GM23338 (cell line): ENCODE data around the gene CACNA1B. TPM values are rescaled to one million over a fixed set of nuclear protein-coding genes. Genes with fewer than 3 reads are reported as not detected.

Source experiments
- ATAC-seq: fragments of 200-7000 bp; cut with Tn5 transposase; 3 replicates; pipeline ENCODE4 v1.9.1; 2020
- DNase-seq: peaks from one replicate; pipeline ENCODE4 v3.0.0-alpha.2; 2015; ENCODE audit warnings: low spot score
- H2AFZ ChIP-seq: fragments of 200-600 bp; sonication (generic); 2 replicates; pipeline ENCODE4 v1.8.0; 2016; ENCODE audit warnings: antibody characterized with exemption, mild to moderate bottlenecking, moderate library complexity
- H3F3A ChIP-seq: fragments of 200-600 bp; sonication (generic); replicated peaks from 2 replicates; pipeline ENCODE4 v1.8.0; 2017; ENCODE audit warnings: antibody characterized with exemption, mixed run types, low read depth
- H3K27ac ChIP-seq: fragments of 200-600 bp; sonication (generic); 2 replicates; pipeline ENCODE4 v1.6.1; 2016; ENCODE audit warnings: low read depth
- H3K27me3 ChIP-seq: fragments of 200-600 bp; sonication (generic); 2 replicates; pipeline ENCODE4 v1.8.0; 2016; ENCODE audit warnings: mild to moderate bottlenecking, mixed run types, moderate library complexity; ENCODE audit not compliant: insufficient read depth
- H3K36me3 ChIP-seq: fragments of 200-600 bp; sonication (generic); 2 replicates; pipeline ENCODE4 v1.8.0; 2016; ENCODE audit warnings: mild to moderate bottlenecking; ENCODE audit not compliant: insufficient read depth
- H3K4me1 ChIP-seq: fragments of 200-600 bp; sonication (generic); 2 replicates; pipeline ENCODE4 v1.8.0; 2016; ENCODE audit warnings: mild to moderate bottlenecking, moderate library complexity; ENCODE audit not compliant: insufficient read depth
- H3K4me2 ChIP-seq: fragments of 200-600 bp; sonication (generic); 2 replicates; pipeline ENCODE4 v1.7.1; 2017; ENCODE audit warnings: mixed run types
- H3K4me3 ChIP-seq: fragments of 200-600 bp; sonication (generic); 2 replicates; pipeline ENCODE4 v1.6.1; 2016; ENCODE audit warnings: mixed run types
- H3K79me2 ChIP-seq: fragments of 200-600 bp; sonication (generic); replicated peaks from 2 replicates; pipeline ENCODE4 v1.8.0; 2017; ENCODE audit warnings: mild to moderate bottlenecking; ENCODE audit not compliant: insufficient read depth
- H3K9me2 ChIP-seq: fragments of 200-600 bp; sonication (generic); 2 replicates; pipeline ENCODE4 v1.8.0; 2017; ENCODE audit not compliant: insufficient read depth
- H4K20me1 ChIP-seq: fragments of 200-600 bp; sonication (generic); replicated peaks from 2 replicates; pipeline ENCODE4 v1.8.0; 2017; ENCODE audit warnings: mild to moderate bottlenecking; ENCODE audit not compliant: insufficient read depth
- H3K27ac Mint-ChIP-seq: 2 replicates; pipeline ENCODE4 v1.8.0; 2020; ENCODE audit warnings: inconsistent platforms, mild to moderate bottlenecking, moderate library complexity, mixed read lengths
- H3K27me3 Mint-ChIP-seq: 3 replicates; pipeline ENCODE4 v1.8.0; 2022; ENCODE audit warnings: low read depth, mild to moderate bottlenecking, moderate library complexity, mixed read lengths, inconsistent platforms; ENCODE audit not compliant: insufficient read depth, poor library complexity
- H3K36me3 Mint-ChIP-seq: 3 replicates; pipeline ENCODE4 v1.8.0; 2021; ENCODE audit warnings: low read depth, mild to moderate bottlenecking, inconsistent platforms, moderate library complexity, mixed read lengths
- H3K4me1 Mint-ChIP-seq: 3 replicates; pipeline ENCODE4 v1.8.0; 2020; ENCODE audit warnings: mild to moderate bottlenecking, inconsistent platforms, mixed read lengths
- H3K4me3 Mint-ChIP-seq: 3 replicates; pipeline ENCODE4 v1.8.0; 2021; ENCODE audit warnings: moderate library complexity, mild to moderate bottlenecking, inconsistent platforms, mixed read lengths
- H3K9me3 Mint-ChIP-seq: 3 replicates; pipeline ENCODE4 v1.8.0; 2020; ENCODE audit warnings: moderate library complexity, mild to moderate bottlenecking, inconsistent platforms, mixed read lengths
- CREB1 ChIP-seq: fragments of 250-450 bp; sonication (Bioruptor Pico); IDR thresholded peaks from 2 replicates; pipeline ENCODE4 v1.5.0; 2020; ENCODE audit warnings: low read depth, mild to moderate bottlenecking, moderate library complexity
- CTCF ChIP-seq, 2 experiments: fragments of 200-600 bp in 1 of 2; sonication (generic) in 1 of 2; conservative IDR thresholded peaks; 2 replicates each; pipeline versions ENCODE4 v1.5.1 to v1.6.1; 2016 to 2017; ENCODE audit warnings: antibody characterized with exemption in 2 of 2, low read depth in 2 of 2, mild to moderate bottlenecking in 2 of 2, moderate library complexity in 1 of 2
- ETS1 ChIP-seq: IDR thresholded peaks from 2 replicates; pipeline ENCODE4 v1.6.1; 2016; ENCODE audit warnings: antibody characterized with exemption
- EZH2 ChIP-seq: fragments of 200-600 bp; sonication (generic); IDR thresholded peaks from one replicate; pipeline ENCODE4 v1.8.0; 2017; ENCODE audit warnings: antibody characterized with exemption, mild to moderate bottlenecking, low read depth; ENCODE audit not compliant: unreplicated experiment
- EZH2phosphoT487 ChIP-seq: fragments of 200-600 bp; sonication (generic); IDR thresholded peaks from one replicate; pipeline ENCODE4 v1.8.1; 2018; ENCODE audit warnings: antibody characterized with exemption; ENCODE audit not compliant: unreplicated experiment
- JUNB ChIP-seq: IDR thresholded peaks from one replicate; pipeline ENCODE4 v1.6.1; 2016; ENCODE audit warnings: antibody characterized with exemption; ENCODE audit not compliant: unreplicated experiment
- NANOG ChIP-seq: IDR thresholded peaks from 2 replicates; pipeline ENCODE4 v1.6.1; 2016; ENCODE audit warnings: antibody characterized with exemption, borderline replicate concordance
- POLR2AphosphoS5 ChIP-seq: IDR thresholded peaks from 2 replicates; pipeline ENCODE4 v1.6.1; 2016; ENCODE audit warnings: antibody characterized with exemption, low read depth
- REST ChIP-seq: IDR thresholded peaks from one replicate; pipeline ENCODE4 v1.6.1; 2018; ENCODE audit warnings: antibody characterized with exemption; ENCODE audit not compliant: unreplicated experiment
- STAT1 ChIP-seq: IDR thresholded peaks from one replicate; pipeline ENCODE4 v1.6.1; 2016; ENCODE audit warnings: antibody characterized with exemption; ENCODE audit not compliant: unreplicated experiment
- ZNF114 ChIP-seq: fragments of 250-450 bp; sonication (Bioruptor Pico); IDR thresholded peaks from 2 replicates; pipeline ENCODE4 v1.5.0; 2020; ENCODE audit warnings: mild to moderate bottlenecking, moderate library complexity
- ZNF331 ChIP-seq: fragments of 250-450 bp; sonication (Bioruptor Pico); IDR thresholded peaks from 2 replicates; pipeline ENCODE4 v1.5.0; 2020; ENCODE audit warnings: low read depth, mild to moderate bottlenecking, moderate library complexity
- ZNF462 ChIP-seq: fragments of 250-450 bp; sonication (Bioruptor Pico); IDR thresholded peaks from 2 replicates; pipeline ENCODE4 v1.5.0; 2020; ENCODE audit warnings: mild to moderate bottlenecking, moderate library complexity
- polyA plus RNA-seq: library from polyadenylated mRNA; unstranded; fragments of >200 nt; fragmentation: Nextera tagmentation; extraction: Ambion mirVana; gene quantifications from 2 replicates; pipeline ENCODE4 v1.2.1, GENCODE V29; 2016
- total RNA-seq: library from RNA; depleted of rRNA; stranded (reverse); fragments of >200 nt; shearing (Covaris generic); gene quantifications from 2 replicates; pipeline ENCODE4 v1.2.3, GENCODE V29; 2014

Gene CACNA1B
- total and polyA plus RNA-seq, 2 experiments from 2014 or later = 1.1 to 10.4 TPM

GRCh38 chr9:137875354-137875753 lies 2.2 kb upstream of the CACNA1B start:
- Histone ChIP-seq H3K27ac (no peak overlapping the region), H3F3A (no peaks in the 10 kb centered on the region), H3K36me3 (no peaks in the 10 kb centered on the region), H3K27me3 (peaks cover 16% of the 10 kb centered on the region; the same call in 1 of the 2 replicates), H3K4me2 (no peak overlapping the region), H3K79me2 (no peaks in the 10 kb centered on the region), H2AFZ (no peak overlapping the region), H3K4me1 (no peaks in the 10 kb centered on the region; the same call in 1 of the 2 replicates), H3K9me2 (no peaks in the 10 kb centered on the region), H3K4me3 (no peak overlapping the region), H4K20me1 (peaks cover 8% of the 10 kb centered on the region; the same call in 1 of the 2 replicates)
- ATAC-seq (no peak), DNase-seq (no peak)
- no peak overlapping the region for H3K27ac Mint-ChIP-seq
- no peaks in the 10 kb centered on the region; the same call in 2 of the 3 replicates for H3K36me3 Mint-ChIP-seq
- H3K4me1 Mint-ChIP-seq = peaks cover 4% of the 10 kb centered on the region
- peaks cover 18% of the 10 kb centered on the region for H3K27me3 Mint-ChIP-seq
- TF ChIP-seq CTCF (conservative IDR thresholded peaks at IDR 0.05; ENCODE audit: low read depth in 2 of 2) = no peak
- no peak for TF ChIP-seq CREB1 (CRISPR knock-in tag)
- no peak for TF ChIP-seq EZH2phosphoT487
- no peak for TF ChIP-seq ZNF462 (CRISPR knock-in tag)
- no peak for TF ChIP-seq POLR2AphosphoS5
- no peak for TF ChIP-seq ETS1
- TF ChIP-seq ZNF114 (CRISPR knock-in tag) = no peak
- TF ChIP-seq REST = no peak
- TF ChIP-seq JUNB = no peak
- TF ChIP-seq STAT1 = no peak
- TF ChIP-seq EZH2 = no peak
- TF ChIP-seq NANOG = no peak
- no peak for TF ChIP-seq ZNF331 (CRISPR knock-in tag)
- peaks cover 3% of the 10 kb centered on the region for H3K9me3 Mint-ChIP-seq
- no peak overlapping the region for H3K4me3 Mint-ChIP-seq
